ENCODE data around the gene LRRC38. TPM values are rescaled to one million over a fixed set of nuclear protein-coding genes. Genes with fewer than 3 reads are reported as not detected.
A peak's percentile ranks its signal among the peaks of the same experiment; 100 is the strongest.

The LRRC38 gene
- total and polyA plus RNA-seq, 2 of the 8 experiments (the other 6 are each of a cell fraction or from before 2014, with no cell fraction given), result 0.17 to 0.63 TPM

DNA sequence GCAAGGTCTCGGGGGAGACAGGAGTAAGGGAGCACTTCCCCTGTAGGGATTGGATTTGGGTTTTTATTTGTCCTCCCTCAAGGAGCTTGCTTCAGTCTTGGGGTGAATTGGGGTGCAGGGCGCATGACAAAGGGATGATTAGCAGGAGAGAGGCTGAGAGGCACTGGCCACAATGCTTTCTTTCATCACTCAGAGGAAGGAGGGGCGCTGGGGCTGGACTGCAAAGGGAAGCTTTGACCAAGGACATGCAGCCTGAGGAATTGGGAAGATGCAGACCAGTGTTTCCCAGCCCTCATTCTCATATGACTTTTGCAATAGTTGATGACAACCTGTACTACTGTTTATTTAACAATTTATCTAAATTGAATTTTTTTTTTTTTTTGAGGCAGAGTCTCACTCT lies 35.7 kb upstream of the LRRC38 start:
- no peak for TF ChIP-seq CHD1 (IDR thresholded peaks at IDR 0.05; ENCODE audit: low read depth, low read length)
- no peak for FAIRE-seq

More for the DNA sequence above, 35.7 kb upstream of the LRRC38 start:
- DNase-seq (ENCODE audit: low read depth in 1 of 2, low spot score in 2 of 2), result no peak
- Histone ChIP-seq H3K23ac (ENCODE audit: insufficient read length) (no peak overlapping the region), H2BK12ac (ENCODE audit: low read depth, low read length) (no peak overlapping the region), H3K18ac (ENCODE audit: extremely low read depth, low read length) (no peak overlapping the region), H4K91ac (replicated peaks; ENCODE audit: insufficient read length, low read length) (no peak overlapping the region), H2BK15ac (ENCODE audit: low read length) (no peak overlapping the region), H3K4me2 (ENCODE audit: insufficient read depth in 1 of 2, low read depth in 2 of 2, low read length in 2 of 2) (peak overlapping the region; percentile 26 to 42; a peak in 2 of 4 replicates), H4K5ac (ENCODE audit: insufficient read length, low read depth, low read length) (no peak overlapping the region), H3K4me3 (ENCODE audit: extremely low read depth in 1 of 4, insufficient read depth in 2 of 4, low read depth in 3 of 4, low read length in 4 of 4) (no peak overlapping the region), H3K79me1 (ENCODE audit: low read depth, low read length) (no peaks in the 10 kb centered on the region), H3K4ac (replicated peaks; ENCODE audit: insufficient read length, low read depth, low read length) (no peak overlapping the region), H2AK5ac (ENCODE audit: low read depth, low read length) (no peak overlapping the region), H3K9ac (replicated peaks in 1 of 4; ENCODE audit: extremely low read depth in 1 of 4, low read depth in 3 of 4, low read length in 3 of 4) (no peak overlapping the region; a peak in 1 of 7 replicates), H3K9me3 (ENCODE audit: insufficient read depth in 2 of 2, low read depth in 1 of 2, low read length in 1 of 2) (no peaks in the 10 kb centered on the region), H3K79me2 (ENCODE audit: control insufficient read depth in 1 of 2, insufficient read depth in 2 of 2, low read length in 2 of 2) (no peaks in the 10 kb centered on the region; a peak in 1 of 4 replicates), H3K36me3 (ENCODE audit: control insufficient read depth in 2 of 4, insufficient read depth in 4 of 4, low read length in 3 of 4) (no peaks in the 10 kb centered on the region), H3K14ac (ENCODE audit: insufficient read length) (no peak overlapping the region), H4K8ac (ENCODE audit: extremely low read depth, insufficient read depth, low read length) (no peak overlapping the region; the same call in 1 of the 2 replicates), H4K20me1 (replicated peaks in 1 of 2; ENCODE audit: control insufficient read depth in 1 of 2, insufficient read depth in 2 of 2, low read length in 2 of 2) (no peaks in the 10 kb centered on the region), H3K56ac (replicated peaks; ENCODE audit: insufficient read length, low read depth, low read length) (no peak overlapping the region), H2BK120ac (replicated peaks; ENCODE audit: low read depth, low read length) (no peak overlapping the region), H3K27me3 (replicated peaks in 1 of 4; ENCODE audit: control insufficient read depth in 3 of 4, extremely low read depth in 1 of 4, insufficient read depth in 3 of 4, low read length in 3 of 4) (no peaks in the 10 kb centered on the region), H2BK20ac (ENCODE audit: low read length) (no peak overlapping the region), H2BK5ac (ENCODE audit: low read depth, low read length) (no peak overlapping the region), H3K27ac (ENCODE audit: low read depth, low read length) (no peak overlapping the region), H2AFZ (ENCODE audit: low read length) (peak overlapping the region; percentile 88; the same call in 1 of the 2 replicates), H3K4me1 (replicated peaks in 1 of 4; ENCODE audit: control insufficient read depth in 3 of 4, insufficient read depth in 4 of 4, low read length in 3 of 4) (peaks cover 0 to 6% (median 2%) of the 10 kb centered on the region in 4 experiments; a peak in 1 of 7 replicates), H3K23me2 (ENCODE audit: low read depth, low read length) (no peaks in the 10 kb centered on the region; the same call in 1 of the 2 replicates)
- ChIA-PET CTCF (ENCODE audit: partially characterized antibody) (interaction anchor here (2.1 kb wide), 1 partner anchor 10 kb away, joined by 11 read pairs; no protein-coding TSS in a partner anchor), POLR2A (ENCODE audit: partially characterized antibody) (interaction anchor here (0.9 kb wide), 1 partner anchor 35 kb away, joined by 4 read pairs; the partner anchor contains the start of gene PDPN)
- 58% methylated on average over 3 of the region's 3 CpGs; no CpG with 5 or more reads in 1 of the 2 experiments for WGBS, 2 experiments (ENCODE audit: extremely low coverage in 1 of 2, insufficient coverage in 1 of 2, insufficient read length in 1 of 2, insufficient replicate concordance in 2 of 2, low coverage in 1 of 2, low lambda C conversion rate in 2 of 2, missing lambda C conversion rate in 1 of 2)
